ENCODE measurements around the gene DHX8. TPM values are rescaled to one million over a fixed set of nuclear protein-coding genes. Genes with fewer than 3 reads are reported as not detected.

The DHX8 gene
- total and polyA plus RNA-seq, 2 of the 4 experiments (the other 2 are of a cell fraction): 21.8 to 50.0 TPM

GRCh38 chr17:43465049-43465448, 18.7 kb upstream of the DHX8 start:
- Histone ChIP-seq H4K20me1 (ENCODE audit: insufficient read depth, low read length) (no peaks in the 10 kb centered on the region), H2BK120ac (ENCODE audit: low read depth, low read length) (no peak overlapping the region), H2BK15ac (ENCODE audit: low read depth, low read length) (no peak overlapping the region), H2BK5ac (ENCODE audit: low read depth, low read length, poor library complexity, severe bottlenecking) (no peak overlapping the region), H2AFZ (replicated peaks; ENCODE audit: low read length, poor library complexity) (no peak overlapping the region), H4K8ac (ENCODE audit: low read depth in 2 of 2, low read length in 2 of 2) (no peak overlapping the region), H3K9me1 (ENCODE audit: insufficient read depth, low read length) (peaks cover 11% of the 10 kb centered on the region), H3K23ac (ENCODE audit: low read depth, low read length) (no peak overlapping the region), H3K27ac (ENCODE audit: insufficient read depth, low read length) (no peak overlapping the region), H4K5ac (ENCODE audit: low read depth, low read length) (no peak overlapping the region), H3K4me2 (ENCODE audit: low read depth, low read length) (no peak overlapping the region), H3K4me3 (ENCODE audit: insufficient read depth, low read depth, low read length) (no peak overlapping the region), H3K14ac (replicated peaks; ENCODE audit: low read depth, low read length) (no peak overlapping the region), H3K4me1 (ENCODE audit: control insufficient read depth, insufficient read depth, low read length) (peaks cover 11% of the 10 kb centered on the region), H3K56ac (ENCODE audit: extremely low read depth, insufficient read depth, low read length) (no peak overlapping the region), H3K79me1 (ENCODE audit: low read depth in 1 of 2, low read length in 2 of 2) (no peaks in the 10 kb centered on the region), H3K18ac (ENCODE audit: low read depth, low read length) (no peak overlapping the region), H2AK9ac (replicated peaks; ENCODE audit: low read depth, low read length, poor library complexity) (no peak overlapping the region), H3K36me3 (ENCODE audit: control insufficient read depth, insufficient read depth, low read length) (no peaks in the 10 kb centered on the region), H3K9ac (ENCODE audit: low read depth, low read length) (no peak overlapping the region), H2AK5ac (ENCODE audit: low read depth, low read length) (no peak overlapping the region), H3K27me3 (ENCODE audit: control insufficient read depth, insufficient read depth, low read length) (no peaks in the 10 kb centered on the region; the same call in 1 of the 2 replicates), H4K91ac (ENCODE audit: insufficient read depth, low read depth, low read length) (no peak overlapping the region), H3K9me3 (ENCODE audit: control insufficient read depth, insufficient read depth, low read length) (no peaks in the 10 kb centered on the region), H2BK20ac (ENCODE audit: low read depth, low read length) (no peak overlapping the region), H3K4ac (ENCODE audit: low read depth, low read length) (no peak overlapping the region)
- dilution Hi-C loops (cut with HindIII; ENCODE audit: low sequenced_read_pairs, unreplicated experiment) (no loop called here), in situ Hi-C loops (cut with MboI; ENCODE audit: low sequenced_read_pairs) (no loop called here), intact Hi-C loops (cut with micrococcal nuclease) (loop anchor here (5.0 kb wide), 1 partner anchor 48 kb away; no protein-coding TSS in a partner anchor)
- ChIA-PET POLR2A (ENCODE audit: unreplicated experiment) (interaction anchor here (1.2 kb wide), 1 partner anchor 62 kb away, joined by 3 read pairs; no protein-coding TSS in a partner anchor), CTCF (no interaction called here)
- ATAC-seq (ENCODE audit: low read depth) (no peak), DNase-seq (no peak)
- 75% methylated on average over 4 of the region's 9 CpGs; no CpG with 5 or more reads in 1 of the 2 experiments for WGBS, 2 experiments (ENCODE audit: extremely low coverage in 2 of 2, insufficient read length in 1 of 2)
- BruUV-seq (replicated peaks): no TSS peak
- TF ChIP-seq BHLHE40 (IDR thresholded peaks at IDR 0.05; ENCODE audit: low read depth, low read length) (no peak), FOS (IDR thresholded peaks at IDR 0.05; ENCODE audit: low read depth, low read length) (no peak), CTCF (conservative IDR thresholded peaks at IDR 0.05; ENCODE audit: low read depth, low read length) (no peak), NFE2L2 (IDR thresholded peaks at IDR 0.05; ENCODE audit: low read depth, low read length) (no peak), CEBPB (IDR thresholded peaks at IDR 0.05; ENCODE audit: low read depth, low read length) (no peak), MAFK (IDR thresholded peaks at IDR 0.05; ENCODE audit: low read depth, low read length) (no peak), MAZ (IDR thresholded peaks at IDR 0.05; ENCODE audit: borderline replicate concordance, low read depth, low read length) (no peak)
